NCI-H446 (cell line): ENCODE data around the gene CBFA2T2.

Experiments
- DNase-seq, 2 experiments: peaks; one replicate each; lab custom pipeline; 2025; lab: John Stamatoyannopoulos, UW

The CBFA2T2 gene

DNA sequence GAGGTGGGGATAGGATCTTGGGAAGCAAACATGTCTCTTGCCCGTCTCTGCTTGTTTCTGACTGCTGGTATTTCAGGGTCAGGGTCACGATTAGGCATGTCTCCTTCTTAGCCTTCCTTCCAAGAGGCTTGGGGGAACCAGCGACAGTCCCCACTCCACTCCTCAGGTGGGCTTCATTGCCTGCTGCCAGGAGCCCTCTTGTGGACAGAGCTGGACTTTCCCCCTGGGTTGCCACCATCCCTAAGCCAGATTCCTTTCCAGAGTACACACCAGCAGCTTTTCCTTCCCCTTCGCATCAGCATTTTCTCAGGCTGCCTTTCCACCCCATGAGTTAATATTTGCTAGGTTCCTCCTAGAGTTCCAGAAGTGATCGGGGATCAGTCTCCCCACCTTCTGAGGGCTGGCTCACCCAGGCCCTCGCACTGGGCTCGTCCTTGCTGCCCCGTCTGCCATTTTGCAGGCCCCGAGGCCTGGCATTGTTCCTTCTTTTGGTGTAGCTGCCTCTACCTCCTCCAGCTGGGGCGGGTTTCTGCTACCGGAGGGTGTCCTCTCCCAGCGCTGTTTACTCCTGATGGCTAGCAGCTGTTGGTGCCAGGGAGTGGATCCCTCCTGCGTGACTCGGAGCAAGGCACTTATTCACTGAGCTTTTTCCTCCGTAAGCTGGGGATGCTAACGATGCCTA is 163.5 kb downstream of the CBFA2T2 start:
- DNase-seq, result peak; percentile 35 to 61

GRCh38 chr20:33653900-33654596 is 164.2 kb downstream of the CBFA2T2 start:
- DNase-seq, result peak in 1 of 2 experiments; percentile 18

- no peak for DNase-seq
These were observed 164.8 kb downstream of the CBFA2T2 start for GRCh38 chr20:33654680-33655161.

DNA sequence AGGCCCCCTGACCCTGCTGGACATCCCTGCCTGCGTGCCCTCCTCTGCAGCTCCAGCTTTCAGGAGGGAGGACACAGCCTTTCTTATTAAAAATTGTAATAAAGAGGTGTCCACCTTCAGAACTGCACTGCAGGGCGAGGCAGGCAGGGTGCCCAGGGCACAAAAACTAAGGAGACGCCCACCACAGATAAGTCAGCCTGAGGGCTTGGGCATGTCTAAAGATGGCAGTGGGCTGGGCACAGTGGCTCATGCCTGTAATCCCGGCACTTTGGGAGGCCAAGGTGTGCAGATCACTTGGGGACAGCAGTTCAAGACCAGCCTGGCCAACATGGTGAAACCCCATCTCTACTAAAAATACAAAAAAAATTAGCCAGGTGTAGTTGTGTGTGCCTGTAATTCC is 165.3 kb downstream of the CBFA2T2 start:
- no peak for DNase-seq

DNA sequence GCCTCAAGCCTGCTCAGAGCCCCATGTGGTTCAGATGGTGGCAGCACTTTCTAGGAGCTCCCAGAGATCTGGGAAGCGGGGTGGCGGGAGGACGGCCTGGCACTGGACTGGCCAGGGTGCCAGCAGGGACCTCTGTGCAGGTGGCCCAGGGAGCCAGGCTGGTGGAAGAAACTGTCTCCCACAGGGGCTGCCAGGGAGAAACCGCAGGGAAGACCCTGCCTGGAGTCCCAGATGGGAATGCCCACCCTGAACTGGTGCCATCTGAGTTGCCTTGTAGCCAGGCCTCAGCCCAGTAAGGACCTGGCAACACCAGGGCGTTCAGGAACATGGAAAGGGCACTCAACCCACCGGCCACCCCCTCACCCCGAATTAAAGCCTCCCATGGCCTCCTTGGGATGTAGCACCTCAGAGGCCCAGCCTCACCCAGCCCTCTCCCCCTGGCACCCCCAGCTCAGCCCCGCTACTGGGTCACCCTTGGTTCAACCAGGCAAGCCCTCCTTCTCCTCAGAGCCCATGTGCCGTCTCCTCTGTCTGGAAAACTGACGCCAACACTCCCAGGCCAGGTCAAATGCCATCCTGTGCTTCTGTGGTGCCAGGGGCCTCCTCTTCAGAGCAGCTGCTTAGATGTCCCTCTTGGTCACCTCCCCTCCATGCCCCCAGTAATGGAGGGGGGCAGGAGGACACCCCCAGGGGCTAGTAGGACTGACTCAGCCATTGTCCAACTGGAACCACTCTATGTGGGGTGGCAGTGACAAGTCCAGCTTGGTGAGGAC is 166.3 kb downstream of the CBFA2T2 start:
- no peak for DNase-seq

DNA sequence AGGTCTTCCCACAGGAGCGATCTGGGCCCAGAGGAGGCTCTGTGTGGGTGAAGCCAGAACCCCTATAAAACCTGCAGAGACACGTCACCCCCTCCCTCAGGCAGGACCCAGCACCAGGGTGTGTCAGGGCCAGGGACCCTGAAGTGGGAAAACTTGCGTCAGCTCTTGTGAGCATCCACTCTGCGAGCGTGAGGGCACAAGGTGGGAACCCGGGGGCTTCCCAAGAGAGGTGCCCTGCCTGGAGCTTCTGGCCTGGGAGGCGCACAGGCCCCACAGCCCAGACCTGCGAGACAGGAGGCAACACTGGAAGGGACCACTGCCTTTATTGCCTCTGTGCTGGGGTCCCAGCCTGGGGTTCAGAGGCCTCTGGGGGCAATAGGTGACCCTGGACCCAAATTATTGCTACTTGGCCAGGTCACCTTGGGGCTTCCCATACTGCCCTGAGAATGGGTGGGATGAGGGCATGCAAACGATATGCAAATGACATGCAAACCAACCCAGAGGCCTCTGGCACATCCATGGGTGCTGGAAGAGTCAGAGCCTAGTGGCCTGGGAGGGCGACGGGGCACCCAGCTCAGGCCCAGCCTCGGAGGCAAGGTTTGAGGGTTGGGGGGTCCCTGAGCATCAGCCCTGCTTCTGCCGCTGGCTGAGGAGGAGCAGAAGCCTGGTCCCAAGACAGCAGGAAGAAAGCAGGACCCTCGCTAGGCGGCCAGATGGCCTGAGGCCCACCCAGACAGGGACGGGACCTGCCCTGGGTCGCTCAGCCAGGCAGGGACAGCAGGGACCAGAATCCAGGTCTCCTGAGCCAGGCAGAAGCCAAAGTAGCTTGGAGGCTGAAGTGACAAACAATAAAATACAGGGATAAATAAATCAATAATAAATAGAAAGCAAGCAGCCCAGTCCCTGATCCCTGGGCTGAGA is 167.1 kb downstream of the CBFA2T2 start:
- DNase-seq, result no peak

DNA sequence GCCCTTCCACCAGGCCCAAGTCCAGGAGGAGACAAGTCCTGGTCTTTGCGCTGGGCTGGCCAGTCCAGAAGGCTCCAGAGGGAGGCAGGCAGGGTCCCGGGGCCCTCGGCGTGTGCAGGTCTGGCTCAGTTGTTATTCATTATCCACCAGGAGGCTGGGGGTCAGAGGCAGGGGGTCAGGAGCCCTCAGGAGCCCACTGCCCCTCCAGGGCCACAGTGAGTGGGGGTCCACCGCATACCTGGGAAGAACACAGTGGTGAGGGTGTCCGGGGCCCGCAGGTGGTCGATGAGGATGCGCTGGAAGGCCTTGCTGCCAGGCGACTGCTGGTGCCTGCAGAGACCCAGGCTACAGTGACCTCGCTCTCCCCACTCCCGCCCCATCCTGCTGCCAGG is 167.8 kb downstream of the CBFA2T2 start:
- DNase-seq, result no peak

DNA sequence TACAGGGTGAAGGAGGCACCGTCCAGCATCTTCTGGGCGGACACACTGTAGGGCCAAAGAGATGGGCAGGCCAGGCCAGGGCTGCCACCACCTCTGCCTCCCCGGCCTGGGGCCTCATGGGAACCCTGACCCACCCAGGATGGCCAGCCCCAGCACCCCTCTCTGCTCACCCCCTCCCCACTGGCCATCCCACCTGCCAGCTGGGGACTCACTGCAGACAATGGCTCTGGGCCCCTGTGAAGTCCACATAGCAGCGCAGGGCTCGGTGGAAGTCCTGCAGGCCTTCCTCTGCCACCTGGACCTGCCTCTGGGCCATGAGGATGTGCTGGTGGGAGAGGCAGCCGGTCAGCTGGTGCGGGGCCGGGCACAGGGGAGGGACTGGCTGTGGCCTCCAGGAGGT is 168.6 kb downstream of the CBFA2T2 start:
- no peak for DNase-seq

DNA sequence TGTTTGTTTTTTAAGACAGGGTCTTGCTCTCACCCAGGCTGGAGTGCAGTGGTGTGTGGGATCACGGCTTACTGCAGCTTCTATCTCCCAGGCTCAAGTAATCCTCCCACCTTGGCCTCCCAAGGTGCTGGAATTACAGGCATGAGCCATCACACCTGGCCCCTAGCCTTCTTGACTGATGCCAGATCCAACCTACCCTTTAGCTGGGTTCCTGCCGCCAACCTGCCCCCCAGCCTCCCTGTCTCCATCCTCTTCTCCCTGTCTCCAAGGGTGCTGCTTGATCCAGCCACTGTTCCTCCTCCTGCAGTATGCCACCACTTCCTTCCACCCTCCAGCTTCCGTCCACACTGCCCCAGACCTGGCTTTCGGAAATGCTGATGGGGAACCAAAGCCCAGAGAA is 169.0 kb downstream of the CBFA2T2 start:
- DNase-seq, result no peak

DNA sequence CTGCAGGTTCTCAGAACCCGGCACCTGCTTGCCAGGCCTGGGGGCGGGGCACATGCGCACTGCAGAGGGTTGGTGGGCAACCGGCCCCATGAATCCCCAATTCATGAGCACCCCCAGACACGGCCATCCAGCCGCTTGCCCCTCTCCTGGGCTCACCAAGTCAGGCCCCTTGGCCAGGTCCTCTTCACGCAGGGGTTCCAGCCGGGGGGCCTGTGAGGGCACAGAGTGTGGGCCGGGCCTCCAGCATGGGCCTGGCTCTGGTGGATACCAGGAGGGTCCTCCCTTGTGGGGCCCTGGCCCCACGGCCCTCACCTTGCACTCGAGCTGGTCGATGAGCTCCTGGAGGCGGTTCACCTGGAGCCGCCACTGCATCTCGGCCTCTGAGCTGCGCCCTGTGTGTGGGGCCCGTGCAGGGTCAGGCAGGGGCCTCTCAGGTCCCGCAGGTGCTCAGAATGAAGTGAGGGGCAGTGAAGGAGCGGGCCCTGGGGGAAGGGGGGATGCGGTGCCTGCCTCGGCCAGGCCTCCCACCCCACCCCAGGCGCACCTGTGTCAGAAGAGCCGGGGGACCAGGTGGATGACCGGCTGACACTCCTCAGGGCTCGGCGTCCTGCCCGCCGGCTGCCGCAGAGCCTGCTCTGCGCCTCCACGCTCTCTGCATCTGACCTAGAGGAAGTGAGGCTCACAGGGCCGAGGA is 169.6 kb downstream of the CBFA2T2 start:
- no peak for DNase-seq

DNA sequence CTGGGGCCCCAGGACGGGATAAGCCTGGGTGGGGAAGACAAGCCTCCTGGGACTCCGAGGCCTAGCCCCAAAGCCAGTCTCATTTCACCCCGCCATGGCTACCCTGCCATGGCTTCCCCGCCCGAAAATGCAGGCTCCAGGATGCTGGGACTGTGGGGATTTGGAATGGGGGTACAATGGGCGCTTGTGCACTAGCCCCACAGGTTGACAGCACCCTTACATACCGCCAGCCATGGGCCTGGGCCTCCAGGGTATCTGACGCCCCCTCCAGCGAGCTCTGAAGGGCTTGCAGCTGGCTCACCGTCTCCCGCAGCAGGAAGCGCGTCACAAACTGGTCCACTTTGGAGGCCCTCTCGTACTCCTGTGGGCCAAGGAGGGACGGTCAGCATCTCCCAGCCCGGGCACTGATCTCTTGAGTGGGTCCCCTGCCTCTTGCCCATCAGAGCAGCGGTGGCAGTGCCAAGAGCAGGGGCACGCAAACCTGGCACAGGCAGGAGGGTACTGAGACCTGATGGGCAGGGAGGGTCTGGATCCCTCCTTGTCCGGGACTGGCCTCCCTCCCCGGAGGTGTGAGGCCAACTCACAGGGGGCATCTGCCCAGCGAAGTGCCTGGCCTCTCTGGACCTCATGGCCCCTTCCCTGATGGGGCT is 170.3 kb downstream of the CBFA2T2 start:
- no peak for DNase-seq

- DNase-seq, result no peak
These were observed 170.8 kb downstream of the CBFA2T2 start for GRCh38 chr20:33660685-33661058.

DNA sequence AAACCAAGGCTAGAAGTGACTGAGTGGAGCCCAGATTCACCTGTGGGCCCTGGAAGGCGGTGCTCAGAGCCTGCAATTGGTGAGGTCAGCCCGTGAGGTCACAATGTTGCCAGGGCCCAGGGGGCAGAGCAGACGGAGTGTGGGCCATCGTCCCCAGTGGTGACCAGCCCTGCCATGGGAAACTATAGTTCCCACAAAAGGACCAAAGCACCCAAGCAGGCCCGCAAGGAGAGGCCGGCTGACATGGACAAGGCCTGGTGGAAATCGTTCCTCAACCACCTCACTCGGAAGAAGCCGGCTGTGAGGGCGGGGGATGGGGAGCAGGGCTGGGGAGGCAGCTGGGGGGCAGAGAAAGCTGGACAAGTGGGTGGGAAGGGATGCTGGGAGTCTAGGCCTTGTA is 172.3 kb downstream of the CBFA2T2 start, which contains the start of gene C20orf144:
C20orf144 (plus strand) TSS at position 156 of the 400 bp plus-strand sequence; CDS start at position 175, 19 bp downstream.
- no peak for DNase-seq

DNA sequence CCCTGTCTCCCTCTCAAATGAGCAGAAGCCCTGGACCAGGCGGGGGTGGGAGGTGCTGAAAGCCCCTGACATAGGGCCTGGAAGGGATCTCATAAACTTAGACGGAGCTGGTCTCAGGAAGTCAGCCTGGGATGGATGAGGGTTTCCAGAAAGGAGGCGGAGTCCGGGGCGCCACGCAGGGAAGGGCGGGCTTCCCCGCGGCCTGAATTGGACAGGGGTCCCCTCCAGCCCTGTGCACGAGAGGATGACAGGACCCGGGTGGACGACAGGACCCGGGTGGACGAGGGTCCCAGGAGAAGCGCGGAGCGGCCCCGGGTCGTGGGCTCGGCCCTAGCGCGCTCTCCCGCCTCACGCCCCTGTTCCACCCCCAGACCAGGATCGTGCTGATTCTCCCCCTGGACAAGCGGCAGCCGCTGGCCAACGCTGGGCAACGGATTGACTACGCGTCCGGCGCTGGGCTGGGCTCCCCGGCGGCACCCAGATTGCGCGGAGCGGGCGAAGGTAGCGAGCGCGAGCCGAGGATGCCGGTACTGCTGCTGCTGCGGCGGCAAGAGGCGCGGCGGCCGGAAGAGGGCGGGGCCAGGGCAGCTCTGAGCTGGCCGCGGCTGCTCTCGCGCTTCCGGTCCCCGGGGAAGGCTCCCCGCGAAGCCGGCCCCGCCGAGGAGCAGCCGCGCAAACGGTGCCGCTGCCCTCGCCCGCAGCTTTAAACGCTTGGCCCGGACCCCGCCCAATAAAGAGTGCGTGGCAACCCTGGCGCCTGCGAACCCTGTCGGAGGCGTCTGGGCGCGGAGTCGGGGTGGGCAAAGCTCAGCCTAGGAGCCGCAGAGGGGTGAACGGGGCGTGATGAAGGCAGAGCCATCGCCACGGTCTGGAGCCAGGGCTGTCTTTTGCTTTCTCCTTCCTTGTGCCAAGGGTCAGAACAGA is 173.5 kb downstream of the CBFA2T2 start:
- peak; percentile 47 to 77 for DNase-seq

DNA sequence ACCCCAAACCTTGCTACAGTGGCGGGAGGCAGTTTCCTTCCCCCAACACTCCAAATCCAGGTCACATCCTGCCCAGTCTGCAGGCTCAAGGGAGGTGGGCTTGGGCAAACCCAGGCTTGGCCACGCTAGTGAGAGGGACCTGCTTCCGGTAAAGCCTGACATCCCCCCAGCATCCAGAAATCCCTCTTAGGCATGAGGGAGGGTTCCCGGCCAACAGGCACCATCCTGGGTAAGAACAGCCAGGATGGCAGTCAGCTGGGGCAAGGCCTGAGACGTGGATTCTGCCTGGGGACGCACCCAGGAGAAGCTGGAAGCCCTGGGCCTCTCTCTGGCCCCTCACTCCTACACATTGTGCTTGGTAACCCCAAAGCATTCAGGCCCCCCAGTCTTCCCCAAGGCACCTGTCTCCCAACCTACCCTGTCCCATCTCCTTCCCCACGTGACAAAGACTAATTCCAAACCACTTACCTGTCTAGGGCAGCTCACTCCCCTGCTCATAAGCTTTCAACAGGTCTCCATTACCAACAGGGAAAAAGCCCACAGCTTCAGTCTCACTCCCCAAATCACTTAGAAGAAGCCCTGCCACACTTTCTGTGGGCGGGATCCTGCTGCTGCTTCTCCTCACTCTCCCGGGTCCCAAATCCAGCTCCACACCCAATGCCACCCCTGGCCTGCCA is 174.3 kb downstream of the CBFA2T2 start:
- DNase-seq, result no peak

- DNase-seq, result no peak
These were observed 174.9 kb downstream of the CBFA2T2 start for GRCh38 chr20:33664762-33665144.

GRCh38 chr20:33666293-33667244 is 176.7 kb downstream of the CBFA2T2 start, which contains the start of gene ACTL10:
Gene ACTL10, plus strand, starts transcription at chr20:33666943. Its CDS starts 555 bp downstream, at chr20:33667498.
- DNase-seq, result no peak
